NCI-H446 (cell line): ENCODE measurements around the gene RHOB.
"Not testable (repeated sequence)": the region's sequence is repeated elsewhere in the genome, so short reads cannot be mapped to it uniquely, and the experiment has no call there.

Source experiments
- DNase-seq, 2 experiments: peaks; one replicate each; lab custom pipeline; 2025; lab: John Stamatoyannopoulos, UW

Gene RHOB

DNA sequence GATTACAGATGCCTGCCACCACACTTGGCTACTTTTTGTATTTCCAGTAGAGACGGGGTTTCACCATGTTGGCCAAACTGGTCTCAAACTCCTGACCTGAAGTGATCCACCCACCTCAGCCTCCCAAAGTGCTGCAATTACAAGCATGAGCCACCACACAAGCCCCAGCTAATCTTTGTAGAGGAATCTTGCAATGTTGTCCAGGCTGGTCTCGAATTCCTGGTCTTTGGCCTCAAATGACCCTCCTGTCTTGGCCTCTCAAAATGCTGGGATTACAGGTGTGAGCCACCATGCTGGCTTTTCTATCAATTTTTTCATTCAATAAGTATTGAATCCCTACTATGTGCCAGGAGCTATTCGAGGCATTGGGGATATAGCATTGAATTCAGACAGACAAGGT is 46.2 kb downstream of the RHOB start:
- not testable (repeated sequence) for DNase-seq

DNA sequence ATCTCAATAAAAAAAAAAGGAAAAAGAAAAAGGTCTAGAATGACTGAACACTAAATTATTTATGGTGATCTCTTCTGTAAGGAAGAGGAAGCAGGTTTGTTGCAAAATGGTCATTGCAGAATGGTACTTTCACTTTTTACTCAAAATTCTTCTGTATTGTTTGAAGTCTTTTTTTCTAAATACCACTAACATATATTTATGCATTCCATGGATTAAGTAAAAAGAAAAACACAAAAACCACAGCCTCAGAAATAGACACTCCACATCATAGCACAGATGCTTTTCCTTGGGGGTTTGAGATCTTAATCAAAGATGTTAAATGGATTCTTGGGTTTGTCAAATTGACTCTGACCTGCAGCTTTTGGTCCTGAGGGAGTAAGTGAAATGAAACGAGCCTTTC is 47.4 kb downstream of the RHOB start:
- no peak for DNase-seq

DNA sequence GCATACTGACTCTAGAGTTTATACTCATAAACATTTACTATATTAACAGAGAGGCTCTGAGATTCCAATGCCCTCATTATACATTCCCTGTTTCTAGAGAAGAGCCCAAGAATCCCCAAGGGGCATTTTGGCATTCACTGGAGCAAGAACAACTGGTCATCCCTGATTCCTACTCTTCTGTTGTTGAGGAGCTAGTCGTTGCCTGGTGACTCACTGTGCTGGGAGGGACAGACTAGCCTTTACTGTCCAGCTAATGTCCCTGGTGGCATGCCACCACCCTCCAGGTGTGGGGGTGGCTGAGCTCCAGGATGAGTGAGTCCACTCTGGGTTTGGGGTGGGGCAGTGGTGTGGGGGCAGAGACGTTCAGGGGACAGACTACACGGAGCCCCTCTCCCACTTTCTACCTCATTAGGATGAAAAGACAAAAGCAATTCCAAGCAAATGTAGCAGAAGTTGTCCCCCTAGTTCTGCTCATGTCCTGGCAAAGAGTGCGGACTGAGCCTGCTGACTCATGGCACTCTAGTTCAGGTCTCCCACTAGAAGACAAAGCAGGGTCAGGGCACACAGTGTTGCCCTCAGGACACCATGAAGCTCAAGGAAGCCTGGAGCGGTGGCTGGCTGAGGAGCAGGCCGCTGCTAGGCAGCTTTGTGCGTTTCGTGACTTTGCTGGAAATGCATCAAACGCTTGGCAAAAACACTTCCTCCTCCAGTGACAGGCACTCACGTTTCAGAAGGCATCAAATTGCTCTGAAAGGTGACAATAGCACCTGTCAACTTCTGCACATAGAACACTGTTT is 49.4 kb downstream of the RHOB start:
- DNase-seq = no peak

DNA sequence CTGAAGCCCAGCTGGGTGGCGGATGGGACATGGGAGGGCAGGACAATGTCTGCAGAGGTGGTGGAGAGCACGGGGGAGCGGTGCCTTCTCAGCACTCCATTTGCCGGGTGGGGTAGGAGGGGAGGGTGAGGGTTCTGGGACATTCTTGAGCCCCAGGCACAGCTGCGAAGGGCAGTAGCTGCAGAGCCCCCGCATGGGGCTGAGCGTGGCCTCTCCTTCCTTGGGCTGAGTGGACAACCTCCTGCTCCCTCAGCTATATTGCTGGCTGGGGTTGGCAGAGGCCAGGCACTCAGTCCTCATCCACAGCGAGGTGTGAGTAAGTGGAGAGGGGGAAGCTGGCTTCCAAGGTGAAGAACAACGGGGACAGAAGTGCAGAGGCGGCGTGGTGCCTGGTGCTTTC is 50.1 kb downstream of the RHOB start:
- DNase-seq = no peak
